ENCODE data around the gene RPAP3. TPM values are rescaled to one million over a fixed set of nuclear protein-coding genes. Genes with fewer than 3 reads are reported as not detected.

The RPAP3 gene
- total and polyA plus RNA-seq, 12 donors = 4.8 to 28.0 (median 20.9) TPM

DNA sequence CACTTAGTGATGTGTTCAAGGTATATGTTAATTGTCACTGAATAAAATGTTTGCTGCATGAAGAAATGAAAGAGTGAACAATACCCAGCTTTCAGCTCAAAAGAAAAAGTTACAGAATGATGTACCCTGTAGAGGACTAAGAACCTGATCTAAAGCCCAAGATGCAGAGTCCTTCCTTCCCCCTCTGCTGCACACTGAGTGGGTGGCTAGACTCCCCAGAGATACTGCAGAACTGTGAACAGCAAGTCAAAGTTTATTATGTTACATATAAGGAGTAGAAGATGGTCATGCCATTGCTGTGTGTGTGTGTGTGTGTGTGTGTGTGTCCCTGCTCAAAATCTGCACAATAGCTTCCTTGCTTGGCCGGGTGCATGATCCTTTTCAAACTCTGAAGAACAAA is 83.9 kb downstream of the RPAP3 start:
- Histone ChIP-seq H3K9me3 (peaks cover 0 to 14% (median 0%) of the 10 kb centered on the region in 11 donors), H3K27ac (no peak overlapping the region), H3K4me1 (no peaks in the 10 kb centered on the region), H3K27me3 (no peaks in the 10 kb centered on the region), H3K36me3 (peaks cover 0 to 12% (median 0%) of the 10 kb centered on the region in 9 donors), H3K4me3 (no peak overlapping the region)
- DNase-seq (no peak), ATAC-seq (no peak)
- intact Hi-C loops (cut with DNase I) = no loop called here
- 74 to 92% methylated on average over 1 of the region's 1 CpG for WGBS, 2 donors
- TF ChIP-seq, protein P1, sequence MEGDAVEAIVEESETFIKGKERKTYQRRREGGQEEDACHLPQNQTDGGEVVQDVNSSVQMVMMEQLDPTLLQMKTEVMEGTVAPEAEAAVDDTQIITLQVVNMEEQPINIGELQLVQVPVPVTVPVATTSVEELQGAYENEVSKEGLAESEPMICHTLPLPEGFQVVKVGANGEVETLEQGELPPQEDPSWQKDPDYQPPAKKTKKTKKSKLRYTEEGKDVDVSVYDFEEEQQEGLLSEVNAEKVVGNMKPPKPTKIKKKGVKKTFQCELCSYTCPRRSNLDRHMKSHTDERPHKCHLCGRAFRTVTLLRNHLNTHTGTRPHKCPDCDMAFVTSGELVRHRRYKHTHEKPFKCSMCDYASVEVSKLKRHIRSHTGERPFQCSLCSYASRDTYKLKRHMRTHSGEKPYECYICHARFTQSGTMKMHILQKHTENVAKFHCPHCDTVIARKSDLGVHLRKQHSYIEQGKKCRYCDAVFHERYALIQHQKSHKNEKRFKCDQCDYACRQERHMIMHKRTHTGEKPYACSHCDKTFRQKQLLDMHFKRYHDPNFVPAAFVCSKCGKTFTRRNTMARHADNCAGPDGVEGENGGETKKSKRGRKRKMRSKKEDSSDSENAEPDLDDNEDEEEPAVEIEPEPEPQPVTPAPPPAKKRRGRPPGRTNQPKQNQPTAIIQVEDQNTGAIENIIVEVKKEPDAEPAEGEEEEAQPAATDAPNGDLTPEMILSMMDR (IDR thresholded peaks at IDR 0.05) = no peak

DNA sequence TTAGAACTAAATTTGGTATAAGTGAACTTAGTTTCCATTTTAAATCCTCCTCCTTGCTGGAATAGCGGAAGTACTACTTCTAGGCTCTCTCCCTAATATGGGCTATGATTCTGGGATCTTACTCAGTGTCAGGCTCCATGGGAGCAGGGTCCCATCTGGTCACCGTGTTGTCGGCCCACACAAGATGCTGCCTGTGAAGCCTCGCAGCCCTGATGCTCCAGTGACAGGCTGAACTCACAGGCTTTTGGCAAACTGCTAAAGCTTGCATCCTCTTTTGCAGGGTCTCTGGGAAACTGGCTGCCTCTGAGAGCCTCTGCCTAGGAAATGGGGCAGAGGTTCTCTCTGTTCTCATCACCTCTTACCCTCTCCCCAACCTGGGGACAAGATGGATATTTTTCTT is 88.4 kb downstream of the RPAP3 start:
- DNase-seq (no peak), ATAC-seq (peak in 1 of 8 donors; percentile 38)
- 71% methylated on average over 4 of the region's 4 CpGs for WGBS, 2 donors
- Histone ChIP-seq H3K4me3 (no peak overlapping the region), H3K27me3 (no peaks in the 10 kb centered on the region), H3K36me3 (peaks cover 0 to 4% (median 0%) of the 10 kb centered on the region in 9 donors), H3K27ac (no peak overlapping the region), H3K4me1 (no peaks in the 10 kb centered on the region), H3K9me3 (peaks cover 0 to 15% (median 5%) of the 10 kb centered on the region in 11 donors)
- TF ChIP-seq, protein P1 (IDR thresholded peaks at IDR 0.05) = no peak
- intact Hi-C loops (cut with DNase I) = no loop called here

DNA sequence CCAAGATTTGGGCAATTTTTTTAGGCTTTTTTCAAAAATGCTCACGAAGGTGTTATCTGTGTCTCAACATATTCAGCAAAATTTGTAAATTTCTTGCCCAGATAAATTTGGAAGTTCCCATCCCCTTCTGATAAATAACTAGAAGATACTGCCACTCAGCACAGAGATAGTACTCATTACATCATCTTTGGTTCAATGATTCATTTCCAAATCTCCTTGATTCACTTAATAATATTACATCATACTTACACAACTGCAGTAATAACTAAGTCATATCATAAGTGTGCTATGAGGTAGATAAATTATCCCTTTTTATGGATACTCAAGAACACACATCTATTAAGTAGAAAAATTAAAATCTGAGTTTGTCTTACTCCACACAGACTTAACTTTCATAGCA is 89.4 kb downstream of the RPAP3 start:
- peaks cover 0 to 17% (median 5%) of the 10 kb centered on the region in 11 donors for H3K9me3 ChIP-seq
- 84 to 89% methylated on average over 1 of the region's 1 CpG for WGBS, 2 donors
- intact Hi-C loops (cut with DNase I) = no loop called here
- peaks cover 0 to 4% (median 0%) of the 10 kb centered on the region in 9 donors for H3K36me3 ChIP-seq
- ATAC-seq = no peak
- H3K4me1 ChIP-seq = no peaks in the 10 kb centered on the region
- TF ChIP-seq, protein P1 (IDR thresholded peaks at IDR 0.05) = no peak
- no peak overlapping the region for H3K27ac ChIP-seq
- DNase-seq = no peak
- no peak overlapping the region for H3K4me3 ChIP-seq
- H3K27me3 ChIP-seq = no peaks in the 10 kb centered on the region

DNA sequence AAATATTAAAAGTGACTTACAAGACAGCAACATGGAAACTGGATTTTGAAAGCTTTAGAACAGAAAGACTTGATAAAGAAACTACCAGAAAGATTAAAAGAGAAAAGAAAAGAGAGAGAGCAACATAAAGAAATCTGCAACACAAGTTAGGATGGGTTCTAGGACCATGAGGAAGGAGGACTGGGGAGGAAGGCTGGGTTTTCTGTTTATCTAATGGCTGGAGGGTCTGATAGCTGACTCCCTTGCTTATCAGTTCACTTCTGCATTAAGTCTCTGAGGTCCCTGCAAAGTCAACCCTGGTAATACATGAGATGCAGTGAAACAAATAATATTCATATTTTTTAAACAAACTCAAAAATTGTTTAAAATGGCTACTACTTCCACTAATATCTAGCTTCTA is 90.1 kb downstream of the RPAP3 start:
- H3K4me3 ChIP-seq = no peak overlapping the region
- H3K4me1 ChIP-seq = no peaks in the 10 kb centered on the region
- TF ChIP-seq, protein P1 (IDR thresholded peaks at IDR 0.05) = no peak
- H3K9me3 ChIP-seq = peaks cover 0 to 17% (median 5%) of the 10 kb centered on the region in 11 donors
- H3K27me3 ChIP-seq = no peaks in the 10 kb centered on the region
- peaks cover 0 to 4% (median 0%) of the 10 kb centered on the region in 9 donors for H3K36me3 ChIP-seq
- intact Hi-C loops (cut with DNase I) = no loop called here
- H3K27ac ChIP-seq = no peak overlapping the region
- DNase-seq (no peak), ATAC-seq (no peak)

Measured in heart right ventricle (tissue), 16 donors.